ENCODE data around the gene AIF1.

The AIF1 gene

DNA sequence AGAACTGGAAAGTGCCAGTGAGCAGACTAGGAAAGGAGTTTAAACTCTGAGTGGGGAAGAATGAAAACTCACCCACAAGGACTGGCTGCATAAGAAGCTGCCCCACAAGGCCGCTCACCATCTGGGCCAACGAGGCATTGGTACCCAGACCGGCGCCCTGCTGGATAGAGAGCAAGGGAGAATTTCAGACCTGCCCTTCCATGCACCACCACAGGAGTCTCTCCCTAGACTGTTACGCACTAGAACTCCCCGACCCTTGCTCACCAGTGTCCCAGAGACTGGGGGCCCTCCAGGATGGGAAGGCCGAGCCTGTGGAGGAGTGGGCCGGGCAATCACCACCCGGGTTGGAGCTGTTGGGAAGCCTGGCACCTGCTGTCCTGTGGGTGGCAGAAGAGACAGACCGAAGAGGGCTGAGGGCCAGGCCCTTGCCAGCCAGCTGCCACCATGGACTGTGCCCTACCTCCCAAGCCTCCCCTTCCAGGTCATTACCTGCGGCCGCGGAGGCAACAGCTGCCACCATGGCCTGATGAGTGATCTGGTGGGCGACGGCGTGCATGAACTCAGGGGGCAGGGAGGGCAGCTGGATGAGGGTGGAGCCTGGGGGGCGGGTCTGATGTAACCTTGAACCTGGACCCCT is 28.9 kb downstream of the AIF1 start:
- DNase-seq = no peak

DNA sequence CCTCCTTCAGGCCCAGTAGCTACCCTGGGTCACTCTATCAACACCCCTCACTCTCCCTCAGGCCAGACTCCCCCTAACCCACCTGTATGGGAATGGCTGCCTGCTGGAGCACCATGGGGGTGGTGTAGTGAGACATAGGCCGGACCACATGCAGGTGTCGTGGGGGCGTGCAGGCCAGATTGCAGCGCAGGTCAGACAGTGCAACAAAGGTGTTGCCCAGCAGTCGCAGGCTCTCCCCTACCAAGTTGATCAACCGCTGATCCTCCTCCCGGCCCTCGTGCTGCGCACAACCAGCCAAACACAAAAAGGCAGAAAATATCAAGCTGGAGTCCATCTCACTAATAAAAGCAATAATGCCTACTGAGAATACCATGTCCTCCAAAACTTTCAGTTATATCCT is 30.3 kb downstream of the AIF1 start:
- no peak for DNase-seq

DNA sequence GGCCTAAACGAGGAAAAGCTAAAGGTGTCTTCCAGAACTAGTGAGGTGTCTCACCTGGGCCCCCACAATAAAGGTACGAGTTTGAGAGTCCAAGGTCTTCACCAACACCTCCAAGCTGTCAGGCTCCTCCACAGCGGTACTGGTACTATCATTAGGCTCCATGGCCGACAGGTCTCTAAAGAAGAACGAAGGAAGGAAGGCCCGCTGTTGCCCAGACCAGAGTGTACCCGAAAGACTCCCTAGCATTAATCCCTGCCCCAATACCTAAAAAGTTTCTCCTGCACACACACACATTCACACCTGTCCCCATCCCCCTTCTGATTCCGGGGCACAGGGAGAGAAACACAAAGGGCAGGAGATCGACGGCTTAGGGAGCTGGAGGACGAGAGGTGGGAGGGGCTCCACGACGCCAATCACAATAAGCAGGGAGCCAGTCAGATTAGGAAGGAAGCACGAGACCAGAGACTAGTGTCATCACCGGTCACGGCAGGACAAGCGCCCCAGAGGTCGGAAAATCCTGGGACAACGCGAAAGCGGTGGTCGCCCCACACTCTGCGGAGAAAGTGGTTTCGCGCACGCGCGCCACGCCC is 36.7 kb downstream of the AIF1 start:
- peak; percentile 65 for DNase-seq

DNA sequence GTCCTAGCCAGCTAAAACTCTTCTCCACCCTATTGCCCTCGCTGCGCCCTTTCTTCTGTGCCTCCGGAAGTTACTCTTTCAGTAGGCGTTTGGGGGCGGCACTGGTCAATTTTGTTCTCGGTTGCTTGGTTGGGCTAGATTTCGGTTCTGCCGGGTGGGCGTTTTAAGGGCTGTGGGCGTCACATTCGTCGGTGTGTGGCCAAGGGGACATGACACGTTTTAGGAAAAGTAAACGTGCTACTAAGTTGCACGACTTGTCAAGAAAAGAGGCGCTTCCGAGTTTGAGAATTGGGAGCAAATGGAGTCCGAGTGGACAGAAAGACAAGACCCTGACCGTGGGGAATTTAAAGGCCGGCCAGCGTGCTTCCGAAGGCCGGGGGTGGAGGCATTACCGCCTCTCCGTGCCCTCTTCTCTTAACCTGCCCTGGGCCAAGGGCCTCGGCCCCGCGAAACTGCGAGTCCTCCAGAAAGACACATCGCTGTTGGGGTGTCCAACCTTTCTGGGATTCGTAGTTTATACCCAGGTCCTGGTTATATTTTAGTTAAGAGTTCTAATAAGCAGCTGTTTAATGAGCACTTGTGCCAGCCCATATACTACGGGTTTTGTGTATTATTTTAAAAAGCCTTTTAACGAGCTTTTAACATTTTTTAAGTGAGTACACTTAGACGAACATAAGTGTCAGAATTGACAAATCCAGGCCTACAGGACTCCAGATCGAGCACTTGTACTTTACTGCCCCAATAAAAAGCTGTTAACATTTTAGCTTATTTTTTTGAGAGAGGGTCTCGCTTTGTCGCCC is 38.1 kb downstream of the AIF1 start:
- DNase-seq = no peak

DNA sequence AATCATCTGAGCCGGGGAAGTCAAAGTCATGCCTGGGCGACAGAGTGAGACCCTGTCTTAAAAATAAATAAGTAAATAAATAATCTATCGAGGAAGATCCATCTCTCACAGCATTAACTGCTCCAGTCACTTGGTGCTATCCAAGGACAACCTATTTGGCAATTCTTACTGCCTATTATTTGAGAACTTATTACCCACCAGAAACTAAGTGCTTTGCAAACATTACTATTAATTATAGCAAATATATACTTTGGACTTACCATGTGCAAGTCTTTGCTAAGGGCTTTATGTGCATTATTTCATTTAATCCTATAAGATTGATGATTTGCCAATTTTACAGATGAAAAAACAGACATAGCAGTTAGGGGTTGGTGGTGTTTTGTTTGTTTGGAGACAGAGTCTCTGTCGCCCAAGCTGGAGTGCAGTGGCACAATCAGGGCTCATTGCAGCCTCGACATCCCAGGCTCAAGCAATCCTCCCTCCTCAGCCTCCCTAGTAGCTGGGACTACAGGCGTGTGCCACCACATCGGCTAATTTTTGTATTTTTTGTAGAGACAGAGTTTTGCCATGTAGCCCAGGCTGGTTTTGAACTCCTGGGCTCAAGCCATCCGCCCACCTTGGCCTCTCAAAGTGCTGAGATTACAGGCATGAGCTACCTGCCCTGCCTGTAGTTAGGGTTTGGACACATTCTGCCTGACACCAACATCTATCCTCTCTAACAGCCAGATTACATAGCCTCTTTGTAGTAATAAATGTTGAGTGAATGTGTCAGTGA is 39.7 kb downstream of the AIF1 start:
- DNase-seq = no peak

DNA sequence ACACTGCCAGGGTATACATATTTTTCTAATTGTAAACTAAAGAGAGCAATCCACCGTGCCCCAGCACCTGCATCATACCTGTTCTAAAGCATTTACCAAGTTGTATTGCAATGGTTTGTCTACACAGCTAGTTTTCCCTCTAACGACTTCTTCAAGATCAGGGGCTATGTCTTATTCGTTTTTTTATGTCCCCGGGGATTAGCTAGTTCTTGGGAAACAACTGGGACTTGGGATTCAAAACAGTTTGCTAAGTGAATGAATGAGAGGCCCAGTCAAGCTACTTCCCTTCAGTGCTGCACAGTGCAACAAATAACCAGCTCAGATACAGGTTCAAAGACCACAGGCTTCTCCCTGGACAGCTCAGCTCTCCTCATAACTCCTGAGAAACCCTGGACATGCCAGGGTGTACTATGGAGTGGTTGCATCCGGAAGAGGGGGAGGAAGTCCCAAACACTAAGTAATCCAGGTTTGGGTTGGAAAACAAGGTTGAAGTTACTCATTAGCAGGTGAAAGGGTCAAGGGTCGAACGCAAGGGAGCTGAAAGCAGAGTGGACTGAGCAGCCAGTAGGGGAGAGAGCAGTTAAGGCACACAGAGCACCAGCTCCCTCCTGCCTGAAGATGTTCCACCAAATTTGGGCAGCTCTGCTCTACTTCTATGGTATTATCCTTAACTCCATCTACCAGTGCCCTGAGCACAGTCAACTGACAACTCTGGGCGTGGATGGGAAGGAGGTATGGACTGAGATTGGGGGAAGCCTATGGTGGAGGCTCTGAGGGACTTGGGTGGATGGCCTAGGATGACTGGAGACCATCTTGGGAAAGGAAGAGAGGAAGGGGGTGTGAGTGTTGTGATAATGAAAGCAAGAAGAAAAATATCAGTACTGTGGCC is 40.6 kb downstream of the AIF1 start, which contains the start of gene APOM:
Gene APOM, plus strand, starts transcription at position 546 of the 889 bp plus-strand sequence. Its CDS starts 73 bp downstream, at position 619.
- DNase-seq = no peak

DNA sequence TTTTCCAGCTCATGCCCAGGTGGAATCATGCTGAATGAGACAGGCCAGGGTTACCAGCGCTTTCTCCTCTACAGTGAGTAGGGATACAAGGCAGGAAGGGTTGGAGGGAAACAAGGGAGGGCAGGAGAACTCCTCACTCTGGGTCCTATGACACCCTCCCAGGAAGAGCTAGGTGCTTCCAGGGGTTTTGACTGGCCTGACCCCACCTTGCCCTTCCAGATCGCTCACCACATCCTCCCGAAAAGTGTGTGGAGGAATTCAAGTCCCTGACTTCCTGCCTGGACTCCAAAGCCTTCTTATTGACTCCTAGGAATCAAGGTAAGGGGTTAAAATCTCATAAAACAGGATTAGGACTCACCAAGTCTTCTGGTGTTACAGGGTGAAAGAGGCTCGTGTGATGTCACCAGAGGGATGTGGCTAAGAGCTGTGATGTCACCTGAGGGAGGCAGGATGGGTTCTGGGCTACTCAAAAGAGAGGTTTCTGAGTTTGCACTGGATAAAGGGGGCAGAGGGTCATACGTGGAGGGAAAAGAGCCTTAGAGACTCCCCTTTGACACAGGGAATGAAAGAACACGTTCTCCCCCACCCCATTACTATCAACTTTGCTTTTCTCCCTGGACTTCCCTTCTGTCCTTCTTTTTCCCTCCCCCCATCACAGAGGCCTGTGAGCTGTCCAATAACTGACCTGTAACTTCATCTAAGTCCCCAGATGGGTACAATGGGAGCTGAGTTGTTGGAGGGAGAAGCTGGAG is 42.5 kb downstream of the AIF1 start:
- DNase-seq = no peak

DNA sequence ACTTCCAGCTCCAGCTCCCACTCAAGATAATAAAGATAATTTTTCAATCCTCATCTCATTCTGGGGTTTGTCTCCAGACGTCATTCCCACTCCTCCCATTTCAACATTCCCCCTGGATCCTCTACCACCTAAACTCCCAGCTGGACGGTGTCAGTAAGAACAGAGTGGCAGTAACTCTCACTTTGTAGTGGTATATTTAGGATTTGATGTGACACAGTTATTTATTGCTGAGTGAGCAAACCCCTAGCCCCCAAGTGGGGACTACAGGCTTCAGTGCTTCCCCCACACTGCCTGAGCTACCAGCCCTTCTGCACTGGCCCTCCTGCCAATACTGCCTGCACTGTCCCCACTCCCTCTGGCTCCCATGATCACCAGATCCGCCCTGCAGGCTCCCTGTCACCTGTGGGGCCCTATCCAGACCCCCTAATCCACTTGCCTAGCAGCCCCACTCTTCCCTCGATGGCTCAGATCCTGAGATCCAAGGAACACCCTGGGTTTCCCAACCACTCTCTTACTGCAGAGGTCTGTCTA is 43.2 kb downstream of the AIF1 start:
- DNase-seq = no peak

DNA sequence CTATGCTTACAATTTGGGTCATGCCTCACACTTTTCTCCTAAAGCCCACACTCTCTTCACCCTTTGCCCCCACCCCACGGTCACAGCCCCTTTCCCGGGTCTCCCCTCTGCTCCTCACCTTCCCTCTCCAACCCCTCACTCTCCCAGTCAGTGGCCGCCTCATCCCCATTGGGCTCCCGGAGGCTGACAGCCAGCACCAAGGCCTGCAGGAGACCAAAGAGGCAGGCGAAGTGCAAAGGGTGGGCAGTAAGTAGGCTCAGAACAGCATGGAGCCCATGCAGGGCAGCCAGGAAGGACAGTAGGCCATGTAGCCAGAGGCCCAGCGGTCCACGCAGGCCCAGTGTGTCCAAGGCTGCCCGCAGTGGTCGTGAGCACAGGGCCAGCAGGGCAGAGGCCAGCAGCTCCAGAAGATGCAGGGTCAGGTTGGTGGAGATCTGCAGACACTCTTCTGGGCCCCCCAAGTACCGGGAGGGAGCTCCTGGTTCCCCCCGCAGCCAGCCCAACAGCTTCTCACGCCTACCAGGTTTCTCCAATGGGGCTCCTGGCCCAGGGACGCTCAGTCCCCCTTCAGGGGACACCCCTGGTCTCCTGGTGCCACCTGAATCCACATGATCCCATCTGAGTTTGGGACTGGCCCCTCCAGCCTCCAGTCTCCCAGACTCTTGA is 44.1 kb downstream of the AIF1 start:
- DNase-seq = no peak

DNA sequence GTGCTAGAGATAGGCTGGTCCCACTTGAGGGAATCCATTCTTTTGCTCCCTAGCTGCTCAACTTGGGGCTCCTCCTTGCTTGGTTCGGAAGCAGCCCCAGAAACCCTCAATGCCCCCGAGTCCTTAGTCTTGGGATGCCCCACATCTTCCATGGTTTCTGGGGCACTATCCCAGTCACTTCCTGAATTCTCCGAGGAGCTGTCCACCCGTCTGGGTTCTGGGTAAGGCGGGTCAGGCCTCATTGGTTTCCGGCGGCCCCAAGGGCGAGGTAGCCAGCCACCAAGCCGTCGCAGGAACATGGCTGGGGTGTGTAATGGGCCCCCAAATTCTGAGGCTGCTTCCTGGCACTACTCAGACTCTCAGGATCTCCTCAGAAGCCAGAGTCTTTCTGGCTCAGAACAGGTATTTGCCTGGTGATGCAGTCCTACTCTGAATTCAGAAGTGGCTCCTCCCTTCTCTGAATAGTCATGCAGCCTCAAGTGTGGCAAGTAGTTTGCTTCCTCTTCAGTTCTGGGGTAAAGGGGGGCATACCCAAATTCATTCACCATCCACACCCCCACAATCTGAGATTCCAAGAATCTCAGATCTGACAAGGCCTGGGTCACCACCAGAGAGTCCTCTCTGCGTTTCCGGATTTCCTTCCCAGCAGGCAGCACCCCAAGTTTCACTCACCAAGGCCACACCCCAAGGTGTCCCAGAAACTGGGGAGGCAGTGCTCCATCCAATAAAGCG is 44.8 kb downstream of the AIF1 start:
- DNase-seq = peak; percentile 16

DNA sequence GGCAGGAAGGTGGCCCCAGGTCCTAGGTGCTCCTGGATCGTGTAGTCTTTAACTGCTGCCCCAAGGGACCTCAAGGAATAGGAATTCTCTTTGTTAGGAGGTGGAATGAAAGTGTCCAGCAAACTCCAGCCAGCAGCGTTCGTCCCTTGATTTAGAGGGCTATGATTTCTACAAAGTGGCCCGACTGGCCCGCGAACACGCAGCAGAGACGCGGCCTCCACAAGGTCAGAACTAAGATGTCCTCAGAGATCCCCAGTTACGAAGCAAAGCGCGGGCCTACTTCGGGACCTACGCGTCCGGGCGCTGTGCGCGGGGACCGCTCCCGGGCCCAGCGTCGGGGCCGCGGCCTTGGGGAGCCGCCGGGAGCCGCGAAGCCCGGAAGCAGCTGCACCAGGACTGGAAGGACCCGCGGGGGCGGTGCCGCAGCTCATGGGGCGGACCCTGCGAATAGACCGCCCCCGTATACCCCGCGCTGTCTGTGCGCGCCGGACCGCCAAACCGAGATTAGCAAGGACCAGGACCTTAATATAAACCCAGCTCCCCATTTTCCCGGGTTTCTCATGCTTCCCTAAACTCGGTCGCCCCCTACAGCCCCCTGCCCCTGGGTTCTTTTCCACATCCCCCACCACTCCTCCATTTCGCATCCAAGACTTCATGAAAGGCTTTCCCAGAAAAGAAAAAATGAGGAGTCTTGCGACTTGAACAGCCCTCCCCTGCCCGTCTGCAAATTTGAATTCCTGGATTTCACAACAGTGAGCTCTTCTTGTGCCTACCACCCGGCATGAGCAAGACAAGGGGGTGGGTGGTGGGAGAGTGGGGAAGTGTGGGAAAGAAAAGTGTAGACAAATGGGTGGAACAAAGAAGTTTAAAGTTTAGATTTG is 45.6 kb downstream of the AIF1 start, which contains the start of gene C6orf47:
Gene C6orf47, minus strand, starts transcription at position 398 of the 881 bp plus-strand sequence. CDS start 831 bp downstream, outside the sequence.
- peak; percentile 67 for DNase-seq

DNA sequence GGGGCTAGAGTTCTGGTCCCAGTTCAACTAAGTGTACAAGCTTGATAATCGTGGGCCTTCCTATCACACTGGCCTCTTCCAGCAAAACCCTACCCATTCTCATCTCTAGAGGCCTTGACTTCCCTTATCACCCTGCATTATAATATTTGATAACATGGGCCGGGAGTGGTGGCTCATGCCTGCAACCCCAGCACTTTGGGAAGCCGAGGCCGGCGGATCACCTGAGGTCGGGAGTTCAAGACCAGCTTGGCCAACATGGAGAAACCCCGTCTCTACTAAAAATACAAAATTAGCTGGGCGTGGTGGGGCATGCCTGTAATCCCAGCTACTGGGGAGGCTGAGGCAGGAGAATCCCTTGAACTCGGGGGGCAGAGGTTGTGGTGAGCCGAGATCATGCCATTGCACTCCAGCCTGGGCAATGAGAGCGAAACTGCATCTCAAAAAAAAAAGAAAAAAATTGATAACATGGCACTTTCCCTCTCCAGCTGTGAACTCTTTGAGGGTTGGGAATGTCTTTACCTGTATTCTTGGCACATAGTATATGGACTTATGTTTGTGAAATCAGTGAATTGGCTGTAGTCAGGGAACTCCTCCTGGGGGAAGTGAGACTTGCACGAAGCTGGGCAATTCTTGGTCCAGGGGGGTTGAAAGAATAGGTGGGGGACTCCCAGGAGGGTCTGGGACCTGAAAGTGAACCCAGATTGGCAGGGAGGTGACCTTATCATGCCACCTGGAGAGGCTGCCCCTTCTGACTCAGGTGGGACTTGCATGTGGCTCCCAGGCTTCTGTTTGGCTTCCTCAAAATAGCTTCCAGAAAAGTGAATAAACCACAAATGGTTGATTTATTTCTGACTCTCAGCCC is 46.5 kb downstream of the AIF1 start:
- DNase-seq = no peak

DNA sequence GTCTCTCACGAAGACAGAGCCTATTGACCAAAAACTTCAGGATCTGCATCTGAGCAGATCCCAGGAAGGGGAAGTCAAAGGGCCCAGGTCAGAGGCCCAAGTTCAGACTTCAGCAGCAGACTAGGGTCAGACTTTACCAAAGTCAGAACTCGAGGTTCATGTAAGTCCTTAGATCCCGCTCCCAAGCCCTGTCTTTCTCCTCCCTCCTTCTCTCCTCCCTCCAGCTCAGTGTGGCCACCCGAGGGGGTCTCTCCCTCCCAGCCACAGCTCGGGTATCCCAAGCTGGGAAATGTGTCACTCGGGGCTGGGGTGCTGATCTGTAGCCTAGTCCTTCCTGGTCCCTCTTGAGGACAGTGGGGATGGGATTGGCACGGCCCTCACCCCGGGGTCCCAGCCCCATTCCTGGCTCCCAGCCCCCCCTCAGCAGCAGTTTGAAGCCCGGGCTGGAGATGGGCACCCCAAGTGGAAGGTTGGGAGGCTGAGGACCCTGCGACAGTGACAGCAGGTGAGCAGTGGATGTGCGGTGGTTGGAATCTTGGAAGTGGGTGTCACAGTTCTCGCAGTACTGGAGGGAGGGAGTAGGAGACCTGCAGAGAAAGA is 47.2 kb downstream of the AIF1 start:
- no peak for DNase-seq

DNA sequence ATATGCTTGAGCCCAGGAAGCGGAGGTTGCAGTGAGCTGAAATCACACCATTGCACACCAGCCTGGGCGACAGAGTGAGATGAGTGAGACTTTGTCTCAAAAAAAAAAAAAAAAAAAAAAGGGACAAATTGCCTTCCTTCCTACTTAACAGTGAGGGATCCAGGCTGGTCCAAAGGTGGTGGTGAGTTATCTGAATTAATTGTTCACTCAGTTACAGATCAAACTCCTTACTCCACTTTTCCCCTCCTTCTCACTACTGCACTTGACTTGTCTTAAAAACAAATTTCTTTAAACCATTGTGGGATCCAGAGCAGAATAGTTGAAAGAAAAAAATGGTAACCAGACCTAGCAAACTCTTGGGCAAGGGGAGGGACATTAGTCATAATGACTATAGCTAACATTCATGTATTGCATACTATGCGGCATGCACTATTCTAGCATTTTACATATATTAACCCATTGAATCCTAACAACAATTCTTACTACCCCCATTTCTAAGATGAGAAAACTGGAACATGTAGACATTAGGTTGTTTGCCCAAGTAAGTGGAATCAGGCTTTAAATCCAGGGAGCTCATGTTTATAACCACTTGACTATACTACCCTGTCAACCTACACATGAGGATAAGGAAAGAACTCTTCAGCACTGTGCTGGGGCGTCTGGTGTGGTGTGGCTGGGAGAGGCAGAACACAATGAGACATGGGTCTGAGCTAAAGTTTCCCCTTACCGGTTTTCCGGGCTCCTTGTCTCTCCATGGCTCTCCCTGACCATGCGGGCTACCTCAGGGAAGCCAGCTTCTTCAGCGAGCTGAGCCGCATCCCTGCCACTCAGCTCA is 48.3 kb downstream of the AIF1 start:
- no peak for DNase-seq

DNA sequence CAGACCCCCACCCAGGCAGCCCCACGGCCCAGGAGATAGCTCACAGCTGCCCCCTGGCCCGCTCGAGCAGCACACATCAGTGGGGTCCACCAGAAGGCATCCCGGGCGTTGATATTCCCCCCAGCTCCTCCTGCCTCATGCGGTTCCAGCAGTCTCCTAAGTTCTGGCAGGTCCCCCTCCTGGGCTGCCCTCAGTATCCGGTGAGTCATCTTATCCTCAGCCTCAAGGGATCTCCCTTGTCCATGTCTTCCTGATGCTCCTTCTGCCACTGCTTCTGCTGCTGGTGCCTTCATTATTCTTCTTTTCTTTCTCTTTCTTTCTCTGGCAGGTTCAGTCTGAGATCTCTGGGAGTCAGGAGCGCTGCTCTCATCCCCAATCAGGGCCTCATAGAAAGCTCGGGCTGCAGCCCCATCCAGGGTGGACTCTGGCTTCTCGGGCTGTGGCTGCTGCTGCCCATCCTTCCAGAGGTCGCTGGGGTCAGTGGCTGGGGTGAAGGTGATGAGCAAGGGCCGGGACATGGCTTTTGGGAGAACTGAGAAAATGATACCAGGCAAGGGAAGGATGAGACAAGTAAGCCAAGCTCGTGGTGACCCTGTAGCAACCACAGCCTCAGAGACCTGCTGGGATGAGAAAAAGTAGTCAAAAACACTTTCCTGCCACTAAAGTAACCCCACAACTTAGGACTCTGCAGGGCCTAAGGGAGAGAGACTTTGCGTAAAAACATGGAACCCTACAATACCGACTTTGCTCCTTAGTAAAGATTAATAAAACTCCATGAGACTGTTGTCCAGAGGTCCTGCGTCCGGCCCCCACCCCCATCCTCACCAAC is 49.1 kb downstream of the AIF1 start:
- no peak for DNase-seq

All from GF-D8 (cell line).